Measurements from ENCODE around the gene CPPED1.
A peak's percentile ranks its signal among the peaks of the same experiment; 100 is the strongest.

Gene CPPED1

GRCh38 chr16:12646490-12647274 lies 157.0 kb downstream of the CPPED1 start:
- peaks cover 18% of the 10 kb centered on the region for H3K4me1 Mint-ChIP-seq
- H3K36me3 Mint-ChIP-seq = no peaks in the 10 kb centered on the region
- peak overlapping the region; percentile 57 for H3K4me3 Mint-ChIP-seq
- H3K9me3 Mint-ChIP-seq = peaks cover 5% of the 10 kb centered on the region
- DNase-seq (ENCODE audit: low spot score in 2 of 2) = no peak
- peak overlapping the region; percentile 88 for H3K27ac Mint-ChIP-seq
- ATAC-seq = peak; percentile 53

DNA sequence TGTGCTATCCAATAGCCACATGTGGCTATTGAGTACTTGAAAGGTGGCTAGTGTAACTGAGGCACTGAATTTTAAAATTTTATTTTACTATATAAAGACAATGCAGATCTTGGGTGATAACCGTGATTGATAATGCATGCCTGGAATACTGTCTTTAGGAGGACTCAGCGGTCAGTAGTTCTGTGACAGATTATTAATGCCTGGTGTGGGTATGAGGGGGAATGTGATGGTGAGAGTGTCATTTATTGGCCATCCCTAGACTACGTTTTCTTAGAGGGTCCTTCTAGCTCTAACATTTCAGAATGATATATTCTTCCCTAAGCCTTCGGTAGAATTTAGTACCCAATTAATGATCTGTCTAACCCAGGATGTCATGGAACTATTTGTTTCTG lies 157.6 kb downstream of the CPPED1 start:
- Mint-ChIP-seq H3K4me3 (peak overlapping the region; percentile 57), H3K9me3 (peaks cover 5% of the 10 kb centered on the region), H3K4me1 (peaks cover 18% of the 10 kb centered on the region), H3K36me3 (no peaks in the 10 kb centered on the region), H3K27ac (peak overlapping the region; percentile 88)
- ATAC-seq (no peak), DNase-seq (ENCODE audit: low spot score in 2 of 2) (no peak)

GRCh38 chr16:12643034-12643455 lies 160.6 kb downstream of the CPPED1 start:
- ATAC-seq (no peak), DNase-seq (ENCODE audit: low spot score in 2 of 2) (no peak)
- Mint-ChIP-seq H3K4me1 (peaks cover 18% of the 10 kb centered on the region), H3K36me3 (no peaks in the 10 kb centered on the region), H3K4me3 (no peak overlapping the region), H3K9me3 (peaks cover 5% of the 10 kb centered on the region), H3K27ac (no peak overlapping the region)

GRCh38 chr16:12639044-12639443 lies 164.6 kb downstream of the CPPED1 start:
- Mint-ChIP-seq H3K4me3 (no peak overlapping the region), H3K4me1 (no peaks in the 10 kb centered on the region), H3K27ac (no peak overlapping the region), H3K36me3 (no peaks in the 10 kb centered on the region), H3K9me3 (peaks cover 2% of the 10 kb centered on the region)
- ATAC-seq (no peak), DNase-seq (ENCODE audit: low spot score in 2 of 2) (no peak)

- Mint-ChIP-seq H3K4me3 (no peak overlapping the region), H3K27ac (no peak overlapping the region), H3K4me1 (no peaks in the 10 kb centered on the region), H3K9me3 (no peaks in the 10 kb centered on the region), H3K36me3 (no peaks in the 10 kb centered on the region)
- DNase-seq (ENCODE audit: low spot score in 2 of 2) (no peak), ATAC-seq (no peak)
These were observed 166.7 kb downstream of the CPPED1 start for GRCh38 chr16:12637002-12637401.

DNA sequence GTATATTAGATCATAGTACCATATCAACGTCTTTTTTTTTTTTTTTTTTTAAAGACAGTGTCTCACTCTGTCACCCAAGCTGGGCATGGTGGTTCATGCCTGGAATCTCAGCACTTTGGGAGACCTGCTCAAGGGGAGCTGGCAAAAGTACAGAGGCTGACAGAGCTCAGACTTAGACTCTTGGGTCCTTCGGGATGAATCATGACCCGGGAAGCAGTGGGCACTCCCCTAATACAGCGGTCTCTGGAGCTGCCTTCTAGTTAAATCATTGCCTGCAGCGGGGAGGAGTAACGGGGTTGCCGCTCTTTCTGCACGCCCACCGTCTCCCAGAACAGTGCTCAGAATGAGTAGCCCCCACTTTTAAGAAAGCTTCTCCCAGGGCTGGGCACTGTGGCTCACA lies 174.4 kb downstream of the CPPED1 start:
- Mint-ChIP-seq H3K27ac (no peak overlapping the region), H3K4me1 (no peaks in the 10 kb centered on the region), H3K4me3 (no peak overlapping the region), H3K36me3 (no peaks in the 10 kb centered on the region), H3K9me3 (no peaks in the 10 kb centered on the region)
- ATAC-seq (no peak), DNase-seq (ENCODE audit: low spot score in 2 of 2) (no peak)

DNA sequence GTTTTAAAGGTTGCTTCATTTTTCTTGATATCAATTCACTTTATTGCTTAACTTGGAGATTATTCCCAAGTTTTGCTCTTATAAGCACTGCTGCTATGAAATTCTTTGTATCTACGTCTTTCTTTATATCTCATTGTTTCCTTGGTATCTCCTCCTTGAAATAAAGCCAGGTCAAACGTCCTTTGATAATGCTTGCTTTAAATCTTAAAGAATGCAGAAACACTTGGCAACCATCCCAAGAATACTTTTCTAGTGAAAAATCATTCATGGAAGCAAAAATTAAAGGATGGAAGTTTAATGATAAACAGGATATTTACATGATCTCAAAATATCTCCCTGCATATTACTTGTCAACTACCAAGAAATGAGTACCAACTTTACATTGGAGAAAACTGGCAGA lies 175.2 kb downstream of the CPPED1 start:
- H3K4me3 Mint-ChIP-seq = no peak overlapping the region
- no peaks in the 10 kb centered on the region for H3K4me1 Mint-ChIP-seq
- no peaks in the 10 kb centered on the region for H3K9me3 Mint-ChIP-seq
- no peaks in the 10 kb centered on the region for H3K36me3 Mint-ChIP-seq
- ATAC-seq (no peak), DNase-seq (ENCODE audit: low spot score in 2 of 2) (no peak)
- H3K27ac Mint-ChIP-seq = no peak overlapping the region

- ATAC-seq = peak; percentile 46
- Mint-ChIP-seq H3K4me3 (no peak overlapping the region), H3K9me3 (no peaks in the 10 kb centered on the region), H3K27ac (no peak overlapping the region), H3K4me1 (no peaks in the 10 kb centered on the region), H3K36me3 (no peaks in the 10 kb centered on the region)
- DNase-seq (ENCODE audit: low spot score in 2 of 2) = no peak
These were observed 176.3 kb downstream of the CPPED1 start for GRCh38 chr16:12627394-12627793.

DNA sequence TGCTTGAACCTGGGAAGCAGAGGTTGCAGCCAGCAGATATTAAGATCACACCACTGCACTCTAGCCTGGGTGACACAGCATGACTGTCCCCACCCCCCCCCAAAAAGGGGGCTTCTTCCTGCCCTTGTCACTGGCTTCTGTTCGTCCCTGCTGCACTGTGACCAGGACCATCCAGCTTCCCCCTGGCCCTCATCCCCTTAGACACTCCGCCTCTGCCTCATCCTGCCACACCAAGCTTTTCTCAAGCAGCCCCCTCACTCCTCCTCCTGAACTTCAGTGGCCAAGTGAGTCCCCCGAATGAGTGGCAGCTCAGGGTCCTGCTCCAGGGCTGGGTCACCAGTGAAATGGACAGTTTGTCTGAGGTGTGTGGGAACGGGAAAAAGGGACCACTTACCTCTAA lies 177.3 kb downstream of the CPPED1 start:
- Mint-ChIP-seq H3K9me3 (no peaks in the 10 kb centered on the region), H3K36me3 (no peaks in the 10 kb centered on the region), H3K27ac (no peak overlapping the region), H3K4me3 (no peak overlapping the region), H3K4me1 (no peaks in the 10 kb centered on the region)
- ATAC-seq (no peak), DNase-seq (ENCODE audit: low spot score in 2 of 2) (no peak)

DNA sequence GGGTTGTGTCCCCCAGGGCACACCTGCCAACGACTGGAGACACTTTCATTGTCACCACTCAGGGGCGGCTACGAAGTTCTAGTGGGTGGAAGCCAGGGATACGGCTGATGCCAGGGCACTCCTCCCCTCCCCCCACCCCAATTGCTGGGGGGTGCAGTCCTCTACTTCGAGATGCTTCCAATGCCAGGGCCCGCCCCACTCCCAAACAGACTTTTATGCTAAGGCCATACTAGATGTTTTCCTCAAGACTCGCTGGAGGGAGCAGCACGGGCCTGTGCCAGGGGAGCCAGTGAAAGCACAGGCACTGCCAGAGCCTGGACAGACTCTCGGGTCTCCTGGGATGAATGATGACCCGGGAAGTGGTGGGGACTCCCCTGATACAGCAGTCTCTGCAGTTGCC lies 178.0 kb downstream of the CPPED1 start:
- DNase-seq (ENCODE audit: low spot score in 2 of 2) = no peak
- no peak overlapping the region for H3K4me3 Mint-ChIP-seq
- H3K27ac Mint-ChIP-seq = no peak overlapping the region
- no peaks in the 10 kb centered on the region for H3K4me1 Mint-ChIP-seq
- no peaks in the 10 kb centered on the region for H3K36me3 Mint-ChIP-seq
- ATAC-seq = no peak
- no peaks in the 10 kb centered on the region for H3K9me3 Mint-ChIP-seq

GRCh38 chr16:12625068-12625467 lies 178.6 kb downstream of the CPPED1 start:
- Mint-ChIP-seq H3K4me3 (no peak overlapping the region), H3K36me3 (no peaks in the 10 kb centered on the region), H3K4me1 (no peaks in the 10 kb centered on the region), H3K9me3 (no peaks in the 10 kb centered on the region), H3K27ac (no peak overlapping the region)
- ATAC-seq (peak; percentile 63), DNase-seq (ENCODE audit: low spot score in 2 of 2) (no peak)

DNA sequence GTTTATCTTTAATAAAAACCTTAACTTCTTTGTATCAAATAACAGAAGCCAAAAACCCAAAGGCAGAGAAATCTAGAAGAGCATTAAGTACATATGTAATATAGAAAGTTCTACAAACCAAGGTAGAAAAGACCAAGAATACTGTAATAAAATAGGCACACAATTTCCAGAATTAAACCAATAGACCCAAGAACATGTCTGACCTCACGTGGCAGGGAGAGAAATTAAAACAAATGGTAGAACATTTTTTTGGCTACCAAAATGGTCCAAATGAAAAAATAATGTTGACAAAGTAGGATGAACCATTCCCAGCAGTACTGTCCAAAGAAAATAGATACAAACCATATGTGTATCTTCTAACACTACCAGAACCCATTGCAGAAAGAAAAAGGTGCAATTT lies 183.5 kb downstream of the CPPED1 start:
- Mint-ChIP-seq H3K9me3 (no peaks in the 10 kb centered on the region), H3K4me3 (no peak overlapping the region), H3K27ac (no peak overlapping the region), H3K4me1 (peaks cover 18% of the 10 kb centered on the region), H3K36me3 (no peaks in the 10 kb centered on the region)
- DNase-seq (ENCODE audit: low spot score in 2 of 2) (no peak), ATAC-seq (no peak)

GRCh38 chr16:12618515-12618914 lies 185.2 kb downstream of the CPPED1 start:
- Mint-ChIP-seq H3K9me3 (no peaks in the 10 kb centered on the region), H3K4me3 (no peak overlapping the region), H3K4me1 (peaks cover 24% of the 10 kb centered on the region), H3K27ac (no peak overlapping the region), H3K36me3 (no peaks in the 10 kb centered on the region)
- ATAC-seq (no peak), DNase-seq (ENCODE audit: low spot score in 2 of 2) (no peak)

GRCh38 chr16:12617401-12617819 lies 186.3 kb downstream of the CPPED1 start:
- Mint-ChIP-seq H3K4me3 (peak overlapping the region; percentile 7), H3K27ac (peak overlapping the region; percentile 67), H3K9me3 (peaks cover 3% of the 10 kb centered on the region), H3K4me1 (peaks cover 31% of the 10 kb centered on the region), H3K36me3 (no peaks in the 10 kb centered on the region)
- no peak for DNase-seq (ENCODE audit: low spot score in 2 of 2)
- ATAC-seq = peak; percentile 65

GRCh38 chr16:12614662-12615278 lies 188.9 kb downstream of the CPPED1 start:
- Mint-ChIP-seq H3K4me3 (no peak overlapping the region), H3K36me3 (no peaks in the 10 kb centered on the region), H3K4me1 (peaks cover 32% of the 10 kb centered on the region), H3K27ac (no peak overlapping the region), H3K9me3 (peaks cover 3% of the 10 kb centered on the region)
- no peak for ATAC-seq
- no peak for DNase-seq (ENCODE audit: low spot score in 2 of 2)

- H3K4me1 Mint-ChIP-seq = peaks cover 32% of the 10 kb centered on the region
- peak overlapping the region; percentile 67 for H3K27ac Mint-ChIP-seq
These were observed 189.6 kb downstream of the CPPED1 start for GRCh38 chr16:12613992-12614661.

More at GRCh38 chr16:12613992-12614661, 189.6 kb downstream of the CPPED1 start:
- peak overlapping the region; percentile 1 for H3K4me3 Mint-ChIP-seq
- DNase-seq (ENCODE audit: low spot score in 2 of 2) (no peak), ATAC-seq (no peak)
- no peaks in the 10 kb centered on the region for H3K36me3 Mint-ChIP-seq
- H3K9me3 Mint-ChIP-seq = peaks cover 3% of the 10 kb centered on the region
